Fibroblast of the conjunctiva (primary cell): ENCODE measurements around the gene ACP4.
"Not testable (repeated sequence)": the region's sequence is repeated elsewhere in the genome, so short reads cannot be mapped to it uniquely, and the experiment has no call there.

Source experiments
- DNase-seq: peaks from one replicate; pipeline ENCODE4 v3.0.0-alpha.2; 2010; ENCODE audit warnings: low read depth

ACP4 gene

GRCh38 chr19:50790396-50790795, at the start of gene ACP4:
ACP4 (plus strand) TSS chr19:50790415; CDS start chr19:50790415, 0 bp downstream.
- no peak for DNase-seq

- DNase-seq = no peak
Measured at GRCh38 chr19:50741179-50741933, 48.9 kb upstream of the ACP4 start.

- no peak for DNase-seq
Measured at GRCh38 chr19:50743537-50743936, 46.7 kb upstream of the ACP4 start.

- DNase-seq = no peak
Measured at GRCh38 chr19:50745221-50745620, 45.0 kb upstream of the ACP4 start.

- DNase-seq = not testable (repeated sequence)
Measured at GRCh38 chr19:50747141-50747540, 43.1 kb upstream of the ACP4 start.

- no peak for DNase-seq
Measured at GRCh38 chr19:50749490-50749889, 40.7 kb upstream of the ACP4 start.

GRCh38 chr19:50750010-50750409, 40.2 kb upstream of the ACP4 start:
- no peak for DNase-seq

- DNase-seq = no peak
Measured at GRCh38 chr19:50753879-50754278, 36.3 kb upstream of the ACP4 start.

- DNase-seq = not testable (repeated sequence)
Measured at GRCh38 chr19:50756244-50756643, 34.0 kb upstream of the ACP4 start.

GRCh38 chr19:50757624-50758023, 32.6 kb upstream of the ACP4 start:
- DNase-seq = not testable (repeated sequence)

- not testable (repeated sequence) for DNase-seq
Measured at GRCh38 chr19:50759076-50759475, 31.1 kb upstream of the ACP4 start.

- no peak for DNase-seq
Measured at GRCh38 chr19:50759886-50760285, 30.3 kb upstream of the ACP4 start.

- not testable (repeated sequence) for DNase-seq
Measured at GRCh38 chr19:50761501-50761900, 28.7 kb upstream of the ACP4 start.

GRCh38 chr19:50763521-50763920, 26.7 kb upstream of the ACP4 start:
- not testable (repeated sequence) for DNase-seq

- DNase-seq = no peak
Measured at GRCh38 chr19:50764409-50764808, 25.8 kb upstream of the ACP4 start.

- DNase-seq = not testable (repeated sequence)
Measured at GRCh38 chr19:50766746-50767145, 23.5 kb upstream of the ACP4 start.

- not testable (repeated sequence) for DNase-seq
Measured at GRCh38 chr19:50767263-50767662, 23.0 kb upstream of the ACP4 start.

GRCh38 chr19:50768277-50768676, 21.9 kb upstream of the ACP4 start:
- no peak for DNase-seq

GRCh38 chr19:50770164-50770563, 20.1 kb upstream of the ACP4 start, which contains the start of gene GPR32:
GPR32 (plus strand) TSS chr19:50770464; CDS start chr19:50770601, 137 bp downstream.
- DNase-seq = not testable (repeated sequence)

GRCh38 chr19:50770888-50771287, 19.3 kb upstream of the ACP4 start:
- DNase-seq = no peak

- no peak for DNase-seq
Measured at GRCh38 chr19:50772476-50772875, 17.7 kb upstream of the ACP4 start.

- not testable (repeated sequence) for DNase-seq
Measured at GRCh38 chr19:50772912-50773311, 17.3 kb upstream of the ACP4 start.

- not testable (repeated sequence) for DNase-seq
Measured at GRCh38 chr19:50773454-50773853, 16.8 kb upstream of the ACP4 start.

GRCh38 chr19:50776131-50776530, 14.1 kb upstream of the ACP4 start:
- DNase-seq = no peak
